ENCODE measurements around the gene MRPS18A. TPM values are rescaled to one million over a fixed set of nuclear protein-coding genes. Genes with fewer than 3 reads are reported as not detected.
A peak's percentile ranks its signal among the peaks of the same experiment; 100 is the strongest.

Gene MRPS18A
- total and polyA plus RNA-seq, 9 of the 15 experiments (the other 6 are each of a cell fraction or from before 2014, with no cell fraction given): 87.5 to 243 (median 125) TPM

DNA sequence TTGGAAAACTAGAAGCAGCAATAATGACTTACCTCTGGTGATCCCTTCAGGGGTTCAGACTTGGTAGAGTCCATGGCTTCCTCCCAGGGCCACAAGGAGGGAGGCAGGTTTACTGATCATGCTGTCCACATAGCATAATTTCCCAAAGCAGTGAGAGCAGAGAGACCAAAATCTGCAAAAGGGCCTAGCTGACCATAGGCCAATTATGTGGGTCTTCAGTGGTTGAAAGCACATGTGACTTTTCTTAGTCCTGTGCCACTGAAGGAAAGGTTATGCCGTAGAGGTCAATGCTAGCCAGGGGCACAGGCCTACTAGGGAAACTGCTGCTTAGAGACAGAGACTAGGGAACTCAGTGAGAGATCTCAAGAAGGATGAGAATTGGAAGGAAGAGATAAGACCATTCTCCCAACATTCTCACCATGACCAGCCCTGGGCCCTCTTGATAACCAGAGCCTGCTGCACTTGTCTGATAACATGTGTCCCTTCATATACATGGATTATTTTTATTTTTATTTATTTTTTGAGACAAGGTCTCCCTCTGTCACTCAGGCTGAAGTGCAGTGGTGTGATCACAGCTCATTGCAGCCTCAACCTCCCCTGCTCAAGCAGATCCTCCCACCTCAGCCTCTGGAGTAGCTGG, 56.5 kb downstream of the MRPS18A start (continued):
- peak; percentile 43; the same call in 1 of the 2 replicates for TF ChIP-seq CHD2 (IDR thresholded peaks at IDR 0.05; ENCODE audit: low read depth, low read length)
- no peak for TF ChIP-seq SNIP1 (IDR thresholded peaks at IDR 0.05; ENCODE audit: low read depth)
- TF ChIP-seq, protein P1, sequence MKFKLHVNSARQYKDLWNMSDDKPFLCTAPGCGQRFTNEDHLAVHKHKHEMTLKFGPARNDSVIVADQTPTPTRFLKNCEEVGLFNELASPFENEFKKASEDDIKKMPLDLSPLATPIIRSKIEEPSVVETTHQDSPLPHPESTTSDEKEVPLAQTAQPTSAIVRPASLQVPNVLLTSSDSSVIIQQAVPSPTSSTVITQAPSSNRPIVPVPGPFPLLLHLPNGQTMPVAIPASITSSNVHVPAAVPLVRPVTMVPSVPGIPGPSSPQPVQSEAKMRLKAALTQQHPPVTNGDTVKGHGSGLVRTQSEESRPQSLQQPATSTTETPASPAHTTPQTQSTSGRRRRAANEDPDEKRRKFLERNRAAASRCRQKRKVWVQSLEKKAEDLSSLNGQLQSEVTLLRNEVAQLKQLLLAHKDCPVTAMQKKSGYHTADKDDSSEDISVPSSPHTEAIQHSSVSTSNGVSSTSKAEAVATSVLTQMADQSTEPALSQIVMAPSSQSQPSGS (CRISPR knock-in tag; IDR thresholded peaks at IDR 0.05): no peak
- TF ChIP-seq ASH1L (IDR thresholded peaks at IDR 0.05; ENCODE audit: borderline replicate concordance, low read depth, partially characterized antibody): peak; percentile 48
- no peak for TF ChIP-seq ZNF3 (CRISPR knock-in tag; IDR thresholded peaks at IDR 0.05)
- TF ChIP-seq NR2F6 (CRISPR knock-in tag; IDR thresholded peaks at IDR 0.05): peak; percentile 79; the same call in 1 of the 2 replicates
- TF ChIP-seq SOX6 (IDR thresholded peaks at IDR 0.05): peak; percentile 99
- no peak for TF ChIP-seq TFAM (CRISPR knock-in tag; conservative IDR thresholded peaks at IDR 0.05)
- peak; percentile 98 for TF ChIP-seq STAT5A (IDR thresholded peaks at IDR 0.05; ENCODE audit: borderline replicate concordance, low read length)
- TF ChIP-seq, protein P2, sequence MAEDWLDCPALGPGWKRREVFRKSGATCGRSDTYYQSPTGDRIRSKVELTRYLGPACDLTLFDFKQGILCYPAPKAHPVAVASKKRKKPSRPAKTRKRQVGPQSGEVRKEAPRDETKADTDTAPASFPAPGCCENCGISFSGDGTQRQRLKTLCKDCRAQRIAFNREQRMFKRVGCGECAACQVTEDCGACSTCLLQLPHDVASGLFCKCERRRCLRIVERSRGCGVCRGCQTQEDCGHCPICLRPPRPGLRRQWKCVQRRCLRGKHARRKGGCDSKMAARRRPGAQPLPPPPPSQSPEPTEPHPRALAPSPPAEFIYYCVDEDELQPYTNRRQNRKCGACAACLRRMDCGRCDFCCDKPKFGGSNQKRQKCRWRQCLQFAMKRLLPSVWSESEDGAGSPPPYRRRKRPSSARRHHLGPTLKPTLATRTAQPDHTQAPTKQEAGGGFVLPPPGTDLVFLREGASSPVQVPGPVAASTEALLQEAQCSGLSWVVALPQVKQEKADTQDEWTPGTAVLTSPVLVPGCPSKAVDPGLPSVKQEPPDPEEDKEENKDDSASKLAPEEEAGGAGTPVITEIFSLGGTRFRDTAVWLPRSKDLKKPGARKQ (CRISPR knock-in tag; IDR thresholded peaks at IDR 0.05): no peak
- TF ChIP-seq DACH1 (IDR thresholded peaks at IDR 0.05; ENCODE audit: partially characterized antibody): peak; percentile 38
- no peak for TF ChIP-seq NFYB (IDR thresholded peaks at IDR 0.05; ENCODE audit: extremely low read depth, insufficient read length)
- TF ChIP-seq, protein P3, sequence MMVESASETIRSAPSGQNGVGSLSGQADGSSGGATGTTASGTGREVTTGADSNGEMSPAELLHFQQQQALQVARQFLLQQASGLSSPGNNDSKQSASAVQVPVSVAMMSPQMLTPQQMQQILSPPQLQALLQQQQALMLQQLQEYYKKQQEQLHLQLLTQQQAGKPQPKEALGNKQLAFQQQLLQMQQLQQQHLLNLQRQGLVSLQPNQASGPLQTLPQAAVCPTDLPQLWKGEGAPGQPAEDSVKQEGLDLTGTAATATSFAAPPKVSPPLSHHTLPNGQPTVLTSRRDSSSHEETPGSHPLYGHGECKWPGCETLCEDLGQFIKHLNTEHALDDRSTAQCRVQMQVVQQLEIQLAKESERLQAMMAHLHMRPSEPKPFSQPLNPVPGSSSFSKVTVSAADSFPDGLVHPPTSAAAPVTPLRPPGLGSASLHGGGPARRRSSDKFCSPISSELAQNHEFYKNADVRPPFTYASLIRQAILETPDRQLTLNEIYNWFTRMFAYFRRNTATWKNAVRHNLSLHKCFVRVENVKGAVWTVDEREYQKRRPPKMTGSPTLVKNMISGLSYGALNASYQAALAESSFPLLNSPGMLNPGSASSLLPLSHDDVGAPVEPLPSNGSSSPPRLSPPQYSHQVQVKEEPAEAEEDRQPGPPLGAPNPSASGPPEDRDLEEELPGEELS (CRISPR knock-in tag; IDR thresholded peaks at IDR 0.05; ENCODE audit: borderline replicate concordance): no peak
- peak; percentile 70 for TF ChIP-seq CREB3L1 (IDR thresholded peaks at IDR 0.05; ENCODE audit: borderline replicate concordance, low read depth)
- peak; percentile 87 for TF ChIP-seq TBP (optimal IDR thresholded peaks at IDR 0.05; ENCODE audit: low read depth, low read length)
- TF ChIP-seq ZFP30 (CRISPR knock-in tag; IDR thresholded peaks at IDR 0.05; ENCODE audit: borderline replicate concordance): no peak
- TF ChIP-seq XRCC4 (IDR thresholded peaks at IDR 0.05; ENCODE audit: extremely low read depth, insufficient read depth, insufficient read length): no peak
- no peak for TF ChIP-seq ZZZ3 (IDR thresholded peaks at IDR 0.05)
- TF ChIP-seq, protein P4, sequence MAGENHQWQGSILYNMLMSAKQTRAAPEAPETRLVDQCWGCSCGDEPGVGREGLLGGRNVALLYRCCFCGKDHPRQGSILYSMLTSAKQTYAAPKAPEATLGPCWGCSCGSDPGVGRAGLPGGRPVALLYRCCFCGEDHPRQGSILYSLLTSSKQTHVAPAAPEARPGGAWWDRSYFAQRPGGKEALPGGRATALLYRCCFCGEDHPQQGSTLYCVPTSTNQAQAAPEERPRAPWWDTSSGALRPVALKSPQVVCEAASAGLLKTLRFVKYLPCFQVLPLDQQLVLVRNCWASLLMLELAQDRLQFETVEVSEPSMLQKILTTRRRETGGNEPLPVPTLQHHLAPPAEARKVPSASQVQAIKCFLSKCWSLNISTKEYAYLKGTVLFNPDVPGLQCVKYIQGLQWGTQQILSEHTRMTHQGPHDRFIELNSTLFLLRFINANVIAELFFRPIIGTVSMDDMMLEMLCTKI (IDR thresholded peaks at IDR 0.05; ENCODE audit: partially characterized antibody): no peak
